Stimulated activated CD8-positive, alpha-beta memory T cell treated with anti-CD3 and anti-CD28 coated beads, Interleukin-4, amount 100 ng/mL, for 1 hour (primary cell): ENCODE measurements around the gene METTL25B.
"Not testable (repeated sequence)": the region's sequence is repeated elsewhere in the genome, so short reads cannot be mapped to it uniquely, and the experiment has no call there.

Experiments used
- DNase-seq, 2 donors: peaks; one replicate each; pipeline ENCODE4 v3.0.0-alpha.2; 2020; ENCODE audit warnings: low read depth in 2 of 2, low spot score in 1 of 2

Gene METTL25B

DNA sequence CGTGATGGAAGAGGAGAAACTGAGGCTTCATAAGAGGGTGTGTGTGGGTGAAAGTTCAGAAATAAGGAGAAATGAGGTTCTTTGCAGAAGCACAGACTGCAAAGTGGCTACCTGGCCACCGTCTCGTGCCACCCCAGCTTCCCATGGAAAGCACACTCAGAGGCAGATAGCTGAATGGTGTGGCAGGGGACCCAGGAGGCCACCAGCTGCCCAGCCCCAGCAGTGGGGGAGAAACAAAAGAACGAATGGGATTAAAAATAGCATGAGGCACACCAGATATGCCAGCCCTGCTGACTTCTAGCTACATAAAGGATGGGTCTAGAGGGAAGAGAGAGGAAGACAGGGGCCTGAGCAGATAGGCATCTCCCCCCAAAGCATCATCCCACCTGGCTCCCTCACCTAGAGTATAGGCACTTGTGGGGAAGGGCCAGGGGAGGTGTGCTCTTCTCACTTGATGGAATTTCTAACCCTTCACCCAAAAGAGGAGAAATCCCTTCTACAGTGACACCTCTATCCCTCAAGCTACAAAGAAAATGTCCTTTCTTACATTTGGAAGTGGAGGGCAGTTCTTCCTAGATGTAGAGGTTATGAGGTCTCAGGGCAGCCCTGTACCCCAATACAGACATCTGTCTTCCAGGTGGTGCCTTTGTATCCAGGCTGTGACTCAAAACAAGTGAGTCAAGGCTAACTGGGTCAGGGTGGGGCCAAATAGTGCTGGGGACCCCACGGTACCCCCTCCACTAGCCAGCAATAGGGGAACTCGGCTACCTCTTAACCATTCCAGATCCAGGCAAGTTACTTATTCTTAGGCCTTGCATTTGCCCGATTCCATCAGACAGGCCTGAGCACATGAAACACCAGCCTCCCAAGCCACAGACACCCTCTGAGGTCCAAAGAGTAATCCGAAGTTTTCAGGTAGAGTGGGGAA, 19.7 kb downstream of the METTL25B start:
- DNase-seq: no peak

DNA sequence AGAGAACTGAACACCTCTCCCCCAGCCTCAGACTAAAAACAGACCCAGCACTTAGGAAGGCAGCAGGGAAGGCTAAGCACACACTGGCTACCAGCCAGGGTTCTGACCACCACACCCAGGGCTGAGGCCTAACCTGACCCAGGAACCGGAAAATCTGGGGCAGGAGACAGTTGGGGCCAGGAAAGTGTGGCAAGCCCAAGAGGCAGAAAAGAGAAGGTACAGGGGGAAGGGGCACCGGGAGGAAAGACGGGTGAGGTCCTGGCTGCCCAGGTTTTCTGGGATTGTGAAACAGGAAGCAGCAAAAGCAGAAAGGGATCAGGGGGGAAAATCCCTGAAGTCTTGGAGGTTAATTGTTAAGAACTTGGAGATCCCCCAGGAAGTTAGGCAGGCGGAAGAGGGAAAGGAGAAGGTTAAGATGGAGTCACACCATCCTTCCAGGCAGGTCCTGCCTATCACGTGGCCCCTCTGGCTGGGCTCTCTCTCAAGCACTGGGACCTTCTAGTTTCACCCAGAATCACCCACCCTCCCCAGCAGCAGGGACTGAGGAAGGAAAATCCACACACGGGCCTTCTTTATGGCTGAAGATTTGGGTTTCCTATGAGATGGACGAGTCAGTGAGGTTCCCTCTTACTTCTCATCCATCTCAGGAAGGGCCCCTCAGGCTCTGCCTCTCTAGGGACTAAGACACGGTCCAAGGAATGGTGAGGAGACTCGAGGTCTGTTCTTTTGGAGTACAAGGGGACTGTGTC, 20.6 kb downstream of the METTL25B start:
- no peak for DNase-seq

DNA sequence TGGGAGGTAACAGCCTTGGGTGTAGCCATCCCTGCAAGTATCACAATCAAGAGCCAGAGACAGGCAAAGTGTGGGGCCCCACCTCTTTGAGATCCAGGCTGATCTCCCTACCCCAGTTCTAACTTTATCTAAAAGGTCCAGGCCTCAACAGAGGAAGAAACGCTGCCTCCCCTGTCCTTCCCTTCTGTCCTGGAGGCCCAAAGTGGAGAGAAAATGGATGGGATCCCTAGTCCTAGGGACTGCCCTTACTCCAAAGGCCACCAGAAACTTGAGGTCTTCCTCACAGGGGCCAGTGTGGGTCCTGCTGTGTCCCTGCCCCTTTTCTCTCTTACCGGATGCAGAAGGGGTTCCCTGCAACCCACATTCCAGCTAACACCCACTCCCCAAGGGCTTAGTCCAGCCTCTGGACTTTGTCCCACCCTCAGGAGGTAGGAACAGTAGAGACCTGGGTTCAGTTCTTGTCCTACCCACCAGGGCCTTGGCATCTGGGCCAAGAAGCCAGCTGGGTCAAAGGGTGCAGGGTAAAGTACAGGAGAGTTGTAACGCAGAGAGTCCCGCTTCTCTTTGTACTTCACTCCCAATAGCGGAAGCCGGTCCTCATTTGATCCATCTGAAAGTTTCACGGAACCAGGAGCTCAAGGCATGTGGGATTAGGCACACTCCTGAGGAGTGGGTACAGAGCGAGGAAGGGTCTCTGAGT, 21.3 kb downstream of the METTL25B start:
- DNase-seq: no peak

DNA sequence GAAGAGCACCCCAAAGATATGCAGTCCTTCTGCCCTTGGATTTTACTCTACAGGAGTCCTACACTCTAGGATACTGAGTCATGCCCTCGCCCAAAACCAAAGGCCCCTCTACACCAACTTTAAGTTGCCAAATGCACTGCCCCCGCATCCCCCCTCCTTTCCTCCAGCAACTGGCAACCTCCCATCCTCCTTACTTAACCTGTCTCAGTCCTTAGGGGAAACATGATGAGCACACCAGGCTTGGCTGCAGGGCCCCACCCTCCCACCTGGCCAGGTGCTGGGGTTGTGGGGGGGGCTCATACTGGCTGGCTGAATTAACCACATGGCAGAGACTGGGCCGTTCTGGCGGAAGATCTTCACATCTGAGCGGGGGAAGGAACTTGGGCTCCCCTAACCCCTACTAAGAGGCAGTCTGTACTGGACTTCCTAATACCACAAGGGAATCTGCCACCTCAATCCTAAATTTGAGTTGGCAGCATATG, 22.0 kb downstream of the METTL25B start:
- DNase-seq: no peak

DNA sequence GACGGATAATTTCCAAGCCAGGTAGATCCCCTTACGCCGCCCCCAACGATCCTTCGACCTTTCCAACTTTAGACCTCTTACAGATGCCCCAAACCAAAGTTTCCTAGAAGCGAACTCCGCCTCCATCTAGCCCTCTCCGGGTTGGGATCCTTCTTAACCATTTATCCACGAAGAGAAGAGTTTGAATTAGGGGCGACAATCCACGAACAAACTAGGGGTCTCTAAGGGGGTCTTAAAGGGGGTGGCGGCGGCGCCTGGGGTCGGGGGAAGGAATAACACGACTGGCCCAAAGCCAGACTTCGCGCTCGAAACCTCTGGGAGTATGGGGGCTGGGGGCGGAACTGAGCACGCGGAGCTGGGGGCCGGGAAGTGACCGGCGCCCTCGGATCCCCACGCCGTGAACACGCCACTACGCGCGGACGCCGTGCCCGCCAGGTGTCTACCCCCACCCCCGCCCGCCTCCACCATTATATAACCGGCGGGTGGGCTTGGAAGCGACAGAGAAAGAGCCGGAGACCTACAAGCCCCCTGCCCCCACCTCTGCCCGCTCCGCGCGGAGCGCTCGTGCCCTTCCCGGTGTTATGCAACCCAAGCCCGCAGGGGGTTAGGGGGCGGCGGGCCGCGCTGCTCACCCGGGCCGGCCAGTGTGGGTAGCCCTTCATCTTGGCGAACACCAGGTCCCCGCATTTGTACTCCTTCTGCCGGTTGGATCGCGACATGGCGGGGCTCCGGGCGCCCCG, 22.6 kb downstream of the METTL25B start:
- DNase-seq: no peak

DNA sequence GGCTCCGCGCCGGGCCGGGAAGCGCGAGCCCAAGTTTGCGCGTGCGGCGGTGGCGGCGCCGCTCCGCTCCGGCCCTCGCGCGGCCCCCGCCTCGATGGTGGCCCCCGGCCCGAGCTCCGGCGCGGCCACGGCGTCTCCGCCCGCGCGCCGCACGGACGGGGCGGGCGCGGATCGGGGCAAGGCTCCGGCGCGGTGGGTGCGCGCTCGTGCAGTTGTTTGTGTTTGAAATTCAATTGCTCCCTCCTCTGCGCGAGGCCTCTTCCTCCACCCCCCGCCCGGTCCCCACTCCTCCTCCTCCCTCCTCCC, 23.1 kb downstream of the METTL25B start, which contains the start of gene HDGF:
Gene HDGF (minus strand): TSS at position 225 of the 306 bp plus-strand sequence. CDS start 246 bp downstream, outside the sequence.
- DNase-seq: no peak

DNA sequence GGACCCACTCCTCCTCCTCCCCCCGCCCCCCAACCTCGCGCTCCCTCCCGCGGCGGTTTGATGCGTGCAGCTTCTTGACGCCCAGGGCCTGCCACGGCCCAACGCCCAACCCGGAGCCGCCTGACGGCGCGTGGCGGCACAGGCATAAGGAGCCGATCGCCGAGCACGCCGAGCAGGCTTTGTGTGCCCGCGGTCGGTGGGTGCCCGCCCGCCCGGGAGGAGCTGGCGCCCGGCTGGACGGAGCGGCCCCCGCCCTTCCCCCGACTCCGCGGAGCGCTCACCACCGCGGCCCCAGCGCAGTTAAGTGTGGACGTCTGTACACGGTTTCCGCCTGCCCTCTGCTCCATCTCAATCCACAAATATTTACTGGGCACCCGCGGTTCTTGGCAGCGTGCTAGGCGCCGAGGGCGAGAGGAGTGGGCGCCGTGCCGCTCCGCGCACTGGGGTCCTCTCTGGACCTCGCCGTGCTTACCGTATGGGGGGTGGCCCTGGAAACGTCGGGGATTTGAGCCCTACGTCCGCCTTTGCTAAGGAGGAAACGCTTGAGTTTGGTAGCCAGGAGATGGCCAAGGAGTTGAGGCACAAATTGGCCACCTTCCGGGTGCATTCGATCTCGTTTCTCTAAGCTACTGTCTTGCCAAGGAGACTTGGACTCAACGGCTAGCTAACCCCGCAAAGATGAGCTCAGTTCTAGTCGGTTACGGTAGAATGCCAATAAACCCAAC, 23.6 kb downstream of the METTL25B start:
- DNase-seq: peak; percentile 94 to 96

DNA sequence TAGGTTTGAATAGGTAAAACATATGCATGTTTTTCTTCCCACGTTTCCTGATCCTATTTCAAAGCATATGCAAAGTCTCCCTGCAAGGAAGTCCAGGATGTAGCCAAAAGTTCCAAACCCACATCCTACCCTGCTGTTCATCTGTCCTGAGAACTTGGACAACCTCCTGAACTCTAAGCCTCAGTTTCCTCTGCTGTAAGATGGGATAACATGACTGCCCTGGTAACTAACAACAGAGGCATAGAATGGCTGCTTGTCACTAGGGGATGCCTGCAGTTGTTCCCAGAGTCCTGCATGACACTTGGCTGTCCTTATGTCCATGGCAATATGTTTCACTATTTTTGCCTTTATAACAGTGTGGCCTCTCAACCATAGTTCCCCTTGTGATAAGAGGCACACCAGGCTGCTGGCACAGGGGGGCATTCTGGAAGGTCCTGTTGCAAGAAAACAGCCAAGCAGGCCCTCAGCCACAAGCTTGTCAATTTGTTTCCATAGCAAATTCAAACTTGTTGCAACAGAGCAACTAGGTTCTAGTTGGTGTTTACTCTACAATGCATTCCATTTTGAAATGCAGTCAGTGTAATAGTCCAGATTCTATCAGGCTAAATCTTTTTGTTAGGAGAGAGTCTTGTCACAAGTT, 24.7 kb downstream of the METTL25B start:
- no peak for DNase-seq

DNA sequence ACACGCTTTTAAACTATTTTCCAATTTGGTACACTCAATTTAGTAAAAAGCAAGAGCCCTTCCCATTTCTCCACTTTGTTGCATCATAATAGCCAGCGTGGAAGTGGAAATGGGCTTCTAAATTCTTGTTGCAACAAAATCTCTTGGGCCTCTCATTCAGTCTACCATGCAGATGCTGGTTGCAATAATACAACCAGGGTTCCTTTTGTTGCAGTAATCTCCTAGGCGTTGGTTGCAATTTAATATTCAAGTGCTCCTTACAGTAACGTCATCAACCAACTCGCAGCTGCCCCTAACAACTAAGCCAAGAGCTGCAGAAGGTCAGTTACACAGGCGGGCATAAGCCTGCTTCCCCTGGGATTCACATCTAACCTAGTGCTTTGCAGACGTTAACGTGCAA, 25.9 kb downstream of the METTL25B start:
- DNase-seq: no peak

DNA sequence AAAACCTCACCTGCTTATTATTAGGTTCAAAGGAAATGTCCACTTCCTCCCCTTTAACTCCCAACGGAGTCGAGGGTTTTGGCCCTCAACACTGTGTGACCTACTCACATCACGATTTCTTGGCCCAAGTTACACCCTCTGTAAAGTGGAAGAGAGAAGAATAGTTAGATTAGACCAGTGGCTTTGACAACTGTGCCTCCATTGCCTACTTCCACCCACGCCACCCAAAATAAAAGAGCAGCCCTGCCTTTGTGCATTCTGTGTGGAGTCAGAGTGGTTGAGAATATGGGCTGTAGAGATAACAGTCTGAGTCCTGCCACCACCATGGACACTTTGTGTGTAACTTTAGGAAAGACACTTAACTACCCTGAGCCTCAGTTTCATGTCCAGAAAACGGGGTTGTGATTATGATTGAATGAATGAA, 27.3 kb downstream of the METTL25B start:
- no peak for DNase-seq

DNA sequence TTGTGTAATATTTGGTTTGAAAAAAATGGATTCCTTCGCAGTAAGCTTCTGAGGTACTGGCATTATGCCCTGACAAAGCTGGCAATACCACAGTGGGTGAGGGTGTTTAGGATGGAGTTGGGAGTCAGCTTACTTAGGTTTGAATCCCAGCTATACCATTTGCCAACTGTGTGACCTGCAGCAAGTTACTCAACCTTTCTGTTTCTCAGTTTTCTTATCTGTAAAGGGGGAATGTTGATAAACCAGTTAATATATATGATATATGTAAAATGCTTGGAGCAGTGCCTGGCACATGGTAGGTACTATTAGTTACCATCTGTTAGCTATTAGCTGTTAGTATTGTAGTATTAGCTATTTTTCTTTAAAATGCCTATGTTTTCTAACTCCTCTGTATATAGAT, 28.1 kb downstream of the METTL25B start:
- no peak for DNase-seq

DNA sequence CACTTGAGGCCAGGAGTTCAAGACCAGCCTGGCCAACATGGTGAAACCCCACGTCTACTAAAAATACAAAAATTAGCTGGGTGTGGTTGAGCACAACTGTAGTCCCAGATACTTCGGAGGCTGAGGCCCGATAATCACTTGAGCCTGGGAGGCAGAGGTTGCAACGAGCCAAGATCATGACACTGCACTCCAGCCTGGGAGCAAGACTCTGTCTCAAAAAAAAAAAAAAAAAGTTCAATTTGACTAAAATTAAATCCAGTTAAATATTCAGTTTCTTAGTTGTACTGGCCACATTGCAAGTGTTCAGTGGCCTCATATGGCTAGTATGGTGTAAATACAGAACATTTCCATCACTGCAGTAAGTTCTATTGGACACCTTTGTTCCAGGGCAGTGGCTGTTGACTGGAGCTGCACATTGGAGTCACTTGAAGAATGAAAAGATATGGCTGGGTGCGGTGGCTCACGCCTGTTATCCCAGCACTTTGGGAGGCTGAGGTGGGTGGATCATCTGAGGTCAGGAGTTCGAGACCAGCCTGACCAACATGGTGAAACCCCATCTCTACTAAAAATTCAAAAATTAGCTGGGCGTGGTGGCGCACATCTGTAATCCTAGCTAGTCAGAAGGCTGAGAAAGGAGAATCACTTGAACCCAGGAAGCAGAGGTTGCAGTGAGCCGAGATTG, 29.4 kb downstream of the METTL25B start:
- DNase-seq: not testable (repeated sequence)

DNA sequence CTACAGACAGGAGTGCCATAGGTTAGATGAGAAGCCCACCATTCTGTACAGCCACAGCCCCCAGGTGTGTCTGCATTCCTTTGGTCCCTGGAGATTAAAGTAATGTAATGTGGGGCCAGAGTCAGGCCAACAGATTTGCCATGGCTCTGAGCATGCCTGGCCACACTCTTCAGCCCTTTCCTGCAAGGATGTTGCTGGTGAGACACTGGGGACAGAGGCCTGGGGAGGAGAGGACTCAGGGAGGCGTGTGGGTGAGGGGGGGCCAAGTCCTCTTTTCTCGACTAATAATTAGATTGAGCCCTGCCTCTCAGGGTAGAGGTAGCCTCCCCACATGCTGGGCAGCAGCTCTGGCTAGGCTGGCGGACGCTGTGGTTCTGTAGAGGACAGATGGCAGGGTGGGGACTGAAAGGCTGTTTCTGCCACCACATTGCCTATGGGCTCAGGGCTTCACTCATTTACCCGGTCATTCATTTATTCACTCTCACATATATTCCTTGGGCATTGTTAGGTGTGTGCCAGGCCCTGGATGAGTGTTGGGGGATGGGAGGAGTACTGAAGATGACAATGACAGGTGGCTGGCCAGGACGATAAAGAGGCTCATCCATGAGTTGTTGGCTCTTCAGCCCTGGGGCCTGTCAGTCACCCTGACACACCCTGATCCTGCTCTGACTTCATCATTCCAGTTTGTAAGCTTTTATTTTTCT, 32.0 kb downstream of the METTL25B start:
- no peak for DNase-seq

DNA sequence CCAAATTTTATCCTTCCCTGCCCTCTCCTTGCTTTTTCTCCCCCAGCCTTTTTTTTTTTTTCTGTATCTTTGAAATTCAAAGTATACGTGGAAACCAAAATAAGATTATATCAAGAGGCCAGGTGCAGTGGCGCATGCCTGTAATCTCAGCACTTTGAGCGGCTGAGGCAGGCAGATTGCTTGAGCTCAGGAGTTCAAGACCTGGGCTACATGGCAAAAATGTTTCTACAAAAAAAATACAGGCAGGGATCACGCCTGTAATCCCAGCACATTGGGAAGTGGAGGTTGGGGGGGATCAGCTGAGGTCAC, 32.5 kb downstream of the METTL25B start:
- DNase-seq: no peak

DNA sequence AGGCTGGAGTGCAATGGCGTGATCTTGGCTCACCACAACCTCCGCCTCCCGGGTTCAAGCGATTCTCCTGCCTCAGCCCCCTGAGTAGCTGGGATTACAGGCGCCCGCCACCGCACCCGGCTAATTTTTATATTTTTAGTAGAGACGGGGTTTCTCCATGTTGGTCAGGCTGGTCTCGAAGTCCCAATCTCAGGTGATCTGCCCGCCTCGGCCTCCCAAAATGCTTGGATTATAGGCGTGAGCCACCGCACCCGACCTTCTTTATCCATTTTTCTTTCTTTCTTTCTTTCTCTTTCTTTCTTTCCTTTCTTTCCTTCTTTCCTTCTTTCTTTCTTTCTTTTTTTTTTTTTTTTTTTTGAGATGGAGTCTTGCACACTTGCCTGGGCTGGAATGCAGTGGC, 36.9 kb downstream of the METTL25B start:
- DNase-seq: not testable (repeated sequence)

DNA sequence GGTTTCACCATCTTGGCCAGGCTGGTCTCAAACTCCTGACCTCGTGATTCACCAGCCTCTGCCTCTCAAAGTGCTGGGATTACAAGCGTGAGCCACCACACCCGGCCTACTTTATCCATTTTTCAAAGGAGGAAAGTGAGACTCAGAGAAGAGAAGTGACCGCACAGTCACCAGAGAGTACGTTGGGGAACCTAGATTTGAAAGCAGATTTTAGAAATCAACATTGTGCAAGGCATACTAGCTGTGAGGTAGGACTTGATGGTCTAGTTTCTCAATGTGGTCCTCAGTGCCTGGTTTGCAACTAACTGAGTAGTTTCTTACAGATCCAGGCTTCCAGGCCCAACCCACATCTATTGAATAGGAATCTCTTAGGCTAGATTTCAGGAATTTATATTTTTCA, 37.4 kb downstream of the METTL25B start:
- DNase-seq: no peak

DNA sequence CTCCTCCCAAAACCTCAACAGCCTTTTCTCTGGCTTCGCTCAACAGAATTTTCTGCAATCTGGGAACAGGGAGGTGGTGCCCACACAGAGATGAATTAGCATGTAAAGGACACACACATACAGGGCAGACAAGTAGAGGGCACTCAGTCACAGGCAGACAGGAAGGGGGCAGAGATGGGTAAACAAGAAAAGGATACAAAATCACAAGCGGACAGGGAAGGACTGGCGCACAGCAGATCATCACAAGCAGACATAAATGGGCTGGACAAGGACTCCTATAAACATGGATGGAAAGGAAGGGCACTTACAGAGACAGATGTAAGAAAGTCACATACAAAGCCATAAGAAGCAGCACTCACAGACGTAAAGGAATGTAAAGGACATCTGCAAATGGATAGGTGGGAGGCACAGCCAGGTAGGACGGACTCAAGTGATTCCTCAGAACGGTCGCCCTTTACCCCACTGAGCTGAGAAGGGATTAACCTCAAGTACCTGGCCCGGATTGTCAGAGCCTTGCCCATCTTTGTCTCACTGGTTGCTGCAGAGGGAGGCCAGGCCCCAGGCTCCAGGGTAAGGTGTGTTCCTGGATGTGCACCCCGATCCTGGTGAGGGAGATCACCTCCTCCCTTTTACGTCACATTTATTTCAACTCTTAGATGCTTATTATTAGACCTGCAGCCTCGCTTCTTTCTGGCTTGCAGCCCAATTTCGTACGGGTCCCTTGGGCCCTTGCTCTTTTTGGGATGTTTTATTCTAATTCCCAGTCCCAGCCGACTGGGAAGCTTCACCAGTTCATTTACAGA, 38.2 kb downstream of the METTL25B start:
- DNase-seq: no peak
